Parathyroid adenoma (tissue), 2 donors: ENCODE results near the gene NPR2.

Experiments used
- H2AFZ ChIP-seq: fragments of 300-600 bp; sonication (generic); one replicate; pipeline ENCODE4 v1.7.0; 2017; ENCODE audit warnings: antibody characterized with exemption, mild to moderate bottlenecking
- H3K27ac ChIP-seq: fragments of 300-600 bp; sonication (generic); one replicate; pipeline ENCODE4 v1.7.0; 2017
- H3K27me3 ChIP-seq: fragments of 300-600 bp; sonication (generic); one replicate; pipeline ENCODE4 v1.7.0; 2017; ENCODE audit warnings: low read length; ENCODE audit not compliant: control insufficient read depth, insufficient read depth
- H3K36me3 ChIP-seq: fragments of 300-600 bp; sonication (generic); one replicate; pipeline ENCODE4 v1.7.0; 2017; ENCODE audit warnings: low read length; ENCODE audit not compliant: control insufficient read depth, insufficient read depth
- H3K4me1 ChIP-seq: fragments of 300-600 bp; sonication (generic); one replicate; pipeline ENCODE4 v1.7.0; 2017; ENCODE audit warnings: control low read depth
- H3K4me2 ChIP-seq: fragments of 300-600 bp; sonication (generic); one replicate; pipeline ENCODE4 v1.7.0; 2017; ENCODE audit warnings: low read length
- H3K4me3 ChIP-seq: fragments of 300-600 bp; sonication (generic); one replicate; pipeline ENCODE4 v1.7.0; 2017; ENCODE audit warnings: low read depth, low read length
- H3K79me2 ChIP-seq: fragments of 300-600 bp; sonication (generic); one replicate; pipeline ENCODE4 v1.7.0; 2017; ENCODE audit warnings: control low read depth
- H3K9ac ChIP-seq: fragments of 300-600 bp; sonication (generic); one replicate; pipeline ENCODE4 v1.7.0; 2017; ENCODE audit warnings: mild to moderate bottlenecking
- H3K9me3 ChIP-seq: fragments of 300-600 bp; sonication (generic); one replicate; pipeline ENCODE4 v1.7.0; 2017; ENCODE audit warnings: low read length; ENCODE audit not compliant: control insufficient read depth
- TF ChIP-seq, protein P1 (sequence below): fragments of 300-600 bp; sonication (generic); IDR thresholded peaks from one replicate; pipeline ENCODE4 v1.7.0; 2017; ENCODE audit warnings: antibody characterized with exemption, mild to moderate bottlenecking
- donor health status: primary hyperparathyroidism.

The NPR2 gene

GRCh38 chr9:35789541-35789940, 1.9 kb upstream of the NPR2 start:
- H2AFZ ChIP-seq, result no peak overlapping the region
- no peak overlapping the region for H3K27ac ChIP-seq
- no peak overlapping the region for H3K9ac ChIP-seq
- H3K9me3 ChIP-seq, result no peaks in the 10 kb centered on the region
- H3K4me1 ChIP-seq, result no peaks in the 10 kb centered on the region
- H3K27me3 ChIP-seq, result no peaks in the 10 kb centered on the region
- H3K4me2 ChIP-seq, result no peak overlapping the region
- H3K4me3 ChIP-seq, result no peak overlapping the region
- H3K36me3 ChIP-seq, result no peaks in the 10 kb centered on the region
- TF ChIP-seq, protein P1, sequence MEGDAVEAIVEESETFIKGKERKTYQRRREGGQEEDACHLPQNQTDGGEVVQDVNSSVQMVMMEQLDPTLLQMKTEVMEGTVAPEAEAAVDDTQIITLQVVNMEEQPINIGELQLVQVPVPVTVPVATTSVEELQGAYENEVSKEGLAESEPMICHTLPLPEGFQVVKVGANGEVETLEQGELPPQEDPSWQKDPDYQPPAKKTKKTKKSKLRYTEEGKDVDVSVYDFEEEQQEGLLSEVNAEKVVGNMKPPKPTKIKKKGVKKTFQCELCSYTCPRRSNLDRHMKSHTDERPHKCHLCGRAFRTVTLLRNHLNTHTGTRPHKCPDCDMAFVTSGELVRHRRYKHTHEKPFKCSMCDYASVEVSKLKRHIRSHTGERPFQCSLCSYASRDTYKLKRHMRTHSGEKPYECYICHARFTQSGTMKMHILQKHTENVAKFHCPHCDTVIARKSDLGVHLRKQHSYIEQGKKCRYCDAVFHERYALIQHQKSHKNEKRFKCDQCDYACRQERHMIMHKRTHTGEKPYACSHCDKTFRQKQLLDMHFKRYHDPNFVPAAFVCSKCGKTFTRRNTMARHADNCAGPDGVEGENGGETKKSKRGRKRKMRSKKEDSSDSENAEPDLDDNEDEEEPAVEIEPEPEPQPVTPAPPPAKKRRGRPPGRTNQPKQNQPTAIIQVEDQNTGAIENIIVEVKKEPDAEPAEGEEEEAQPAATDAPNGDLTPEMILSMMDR, result no peak
- H3K79me2 ChIP-seq, result no peaks in the 10 kb centered on the region

- Histone ChIP-seq H3K79me2 (no peaks in the 10 kb centered on the region), H3K36me3 (no peaks in the 10 kb centered on the region), H3K4me2 (no peak overlapping the region), H3K27ac (no peak overlapping the region), H3K9me3 (no peaks in the 10 kb centered on the region), H3K4me3 (no peak overlapping the region), H3K4me1 (no peaks in the 10 kb centered on the region), H3K27me3 (no peaks in the 10 kb centered on the region), H2AFZ (no peak overlapping the region), H3K9ac (no peak overlapping the region)
- TF ChIP-seq, protein P1, result no peak
Observed at GRCh38 chr9:35790025-35790384, 1.4 kb upstream of the NPR2 start.

DNA sequence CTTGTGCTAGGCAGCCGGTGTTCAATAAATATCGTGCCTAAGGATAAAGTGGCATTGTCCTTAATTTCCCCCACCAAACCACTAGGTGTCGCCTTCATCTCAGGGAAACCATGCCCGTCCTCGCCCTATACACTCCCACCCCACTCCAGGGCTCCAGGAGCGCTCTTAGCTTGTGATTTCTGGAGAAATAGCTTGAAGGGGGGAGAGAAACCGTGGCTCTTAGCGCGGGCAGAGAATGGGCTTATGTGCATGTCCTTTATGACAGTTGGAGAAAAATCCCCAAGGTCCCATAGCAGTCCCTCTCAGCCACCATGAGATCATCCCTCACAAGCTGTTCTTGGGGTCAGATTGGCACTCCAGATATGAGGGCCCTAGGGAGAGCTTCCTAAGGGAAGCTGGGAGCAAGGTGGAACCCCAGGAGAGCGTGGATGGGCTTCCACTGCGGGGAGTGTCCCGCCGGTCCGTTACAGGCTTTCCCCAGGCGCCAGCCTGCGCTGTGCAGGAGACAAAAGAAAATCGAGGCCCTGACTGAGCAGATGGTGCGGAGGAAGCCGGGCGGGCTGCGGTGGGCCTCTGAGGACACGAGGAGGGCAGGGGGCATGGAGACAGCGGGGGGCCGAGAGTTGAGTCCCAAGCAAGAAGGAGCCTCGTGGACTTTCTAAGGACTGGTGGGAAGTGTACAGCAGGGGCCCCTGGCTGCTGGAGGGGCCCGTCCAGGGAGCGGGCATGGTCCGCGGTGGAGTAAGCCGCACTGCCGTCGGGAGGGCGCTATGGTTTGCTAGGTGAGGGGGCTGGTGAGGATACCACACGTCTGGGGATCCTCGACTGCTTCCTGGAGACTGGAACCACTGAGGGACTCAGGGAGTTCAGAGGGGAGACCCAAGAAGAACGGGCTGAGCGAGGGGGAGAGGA, 750 bp upstream of the NPR2 start:
- no peak overlapping the region for H3K4me3 ChIP-seq
- TF ChIP-seq, protein P1, result peak; percentile 68
- H3K79me2 ChIP-seq, result no peaks in the 10 kb centered on the region
- H3K9ac ChIP-seq, result no peak overlapping the region
- no peaks in the 10 kb centered on the region for H3K9me3 ChIP-seq
- H3K27me3 ChIP-seq, result no peaks in the 10 kb centered on the region
- peak overlapping the region; percentile 17 for H3K4me2 ChIP-seq
- H3K27ac ChIP-seq, result no peak overlapping the region
- H3K36me3 ChIP-seq, result no peaks in the 10 kb centered on the region
- no peak overlapping the region for H2AFZ ChIP-seq
- no peaks in the 10 kb centered on the region for H3K4me1 ChIP-seq

DNA sequence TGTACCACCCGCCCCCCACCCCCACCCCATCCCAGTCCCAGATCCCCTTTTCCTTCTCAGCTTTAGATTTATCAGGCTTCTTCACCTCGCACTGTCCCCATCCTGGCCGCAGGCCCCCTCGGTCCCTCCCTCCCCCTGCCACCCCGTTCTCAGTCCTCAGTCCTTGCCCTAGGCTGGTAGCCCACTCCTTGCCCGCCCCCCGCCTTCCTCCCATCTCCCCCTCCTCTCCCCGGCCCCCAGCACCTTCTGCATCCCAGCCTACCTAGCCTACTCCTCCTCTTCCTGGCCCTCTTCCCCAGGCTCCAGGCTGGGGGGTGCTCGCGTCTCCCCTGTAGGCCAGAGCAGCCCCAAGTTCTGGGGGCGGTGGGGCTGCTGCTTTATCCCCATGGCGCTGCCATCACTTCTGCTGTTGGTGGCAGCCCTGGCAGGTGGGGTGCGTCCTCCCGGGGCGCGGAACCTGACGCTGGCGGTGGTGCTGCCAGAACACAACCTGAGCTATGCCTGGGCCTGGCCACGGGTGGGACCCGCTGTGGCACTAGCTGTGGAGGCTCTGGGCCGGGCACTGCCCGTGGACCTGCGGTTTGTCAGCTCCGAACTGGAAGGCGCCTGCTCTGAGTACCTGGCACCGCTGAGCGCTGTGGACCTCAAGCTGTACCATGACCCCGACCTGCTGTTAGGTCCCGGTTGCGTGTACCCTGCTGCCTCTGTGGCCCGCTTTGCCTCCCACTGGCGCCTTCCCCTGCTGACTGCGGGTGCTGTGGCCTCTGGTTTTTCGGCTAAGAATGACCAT, 828 bp downstream of the NPR2 start:
- TF ChIP-seq, protein P1, result no peak
- Histone ChIP-seq H3K9ac (no peak overlapping the region), H3K36me3 (no peaks in the 10 kb centered on the region), H2AFZ (no peak overlapping the region), H3K27me3 (no peaks in the 10 kb centered on the region), H3K27ac (no peak overlapping the region), H3K4me3 (no peak overlapping the region), H3K9me3 (no peaks in the 10 kb centered on the region), H3K79me2 (no peaks in the 10 kb centered on the region), H3K4me2 (no peak overlapping the region), H3K4me1 (no peaks in the 10 kb centered on the region)
